H7 (cell line): Measurements from ENCODE around the gene RBM15. TPM values are rescaled to one million over a fixed set of nuclear protein-coding genes. Genes with fewer than 3 reads are reported as not detected.

Experiments
- DNase-seq: peaks from one replicate; pipeline ENCODE4 v3.0.0; 2012
- H3K27me3 ChIP-seq: 2 replicates; pipeline ENCODE4 v1.6.0; 2011; ENCODE audit warnings: mild to moderate bottlenecking, low read length; ENCODE audit not compliant: control insufficient read depth, insufficient read depth
- H3K36me3 ChIP-seq: replicated peaks from 2 replicates; pipeline ENCODE4 v1.5.1; 2011; ENCODE audit warnings: low read length; ENCODE audit not compliant: control insufficient read depth, insufficient read depth
- H3K4me3 ChIP-seq: 2 replicates; pipeline ENCODE4 v1.5.1; 2011; ENCODE audit warnings: low read depth, mild to moderate bottlenecking, control low read depth, low read length, moderate library complexity; ENCODE audit not compliant: insufficient read depth
- total RNA-seq: library from RNA; depleted of rRNA; stranded (reverse); fragments of >200 nt; shearing (Covaris generic); gene quantifications from 2 replicates; pipeline ENCODE4 v1.2.3, GENCODE V29; 2014

The RBM15 gene
- total RNA-seq, 1 experiment from 2014 or later: 56.6 TPM

- Histone ChIP-seq H3K36me3 (no peaks in the 10 kb centered on the region), H3K4me3 (no peak overlapping the region), H3K27me3 (no peaks in the 10 kb centered on the region)
- DNase-seq: no peak
These were observed 29.4 kb upstream of the RBM15 start for GRCh38 chr1:110309767-110310166.

DNA sequence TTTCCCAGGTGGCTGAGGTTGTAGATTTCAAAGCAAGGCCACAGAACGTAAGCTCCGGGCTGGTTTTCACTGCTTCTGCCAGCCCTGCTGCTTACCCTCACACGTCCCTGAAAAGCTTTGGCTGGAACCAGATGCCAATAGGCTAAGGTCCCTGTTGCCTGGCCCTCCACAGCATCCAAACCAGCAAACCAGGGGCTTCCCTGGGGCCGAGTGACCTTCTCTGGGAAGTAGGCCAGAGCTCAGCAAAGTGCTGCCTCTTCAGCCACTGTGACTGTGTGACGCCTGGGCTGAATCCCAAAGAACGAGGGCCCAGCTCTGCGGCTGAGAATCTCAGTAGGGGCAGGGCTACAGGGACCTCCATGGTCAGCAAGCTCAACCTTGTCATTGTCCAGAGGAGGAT is 28.9 kb upstream of the RBM15 start:
- no peak overlapping the region for H3K4me3 ChIP-seq
- H3K36me3 ChIP-seq: no peaks in the 10 kb centered on the region
- no peak for DNase-seq
- no peaks in the 10 kb centered on the region for H3K27me3 ChIP-seq

DNA sequence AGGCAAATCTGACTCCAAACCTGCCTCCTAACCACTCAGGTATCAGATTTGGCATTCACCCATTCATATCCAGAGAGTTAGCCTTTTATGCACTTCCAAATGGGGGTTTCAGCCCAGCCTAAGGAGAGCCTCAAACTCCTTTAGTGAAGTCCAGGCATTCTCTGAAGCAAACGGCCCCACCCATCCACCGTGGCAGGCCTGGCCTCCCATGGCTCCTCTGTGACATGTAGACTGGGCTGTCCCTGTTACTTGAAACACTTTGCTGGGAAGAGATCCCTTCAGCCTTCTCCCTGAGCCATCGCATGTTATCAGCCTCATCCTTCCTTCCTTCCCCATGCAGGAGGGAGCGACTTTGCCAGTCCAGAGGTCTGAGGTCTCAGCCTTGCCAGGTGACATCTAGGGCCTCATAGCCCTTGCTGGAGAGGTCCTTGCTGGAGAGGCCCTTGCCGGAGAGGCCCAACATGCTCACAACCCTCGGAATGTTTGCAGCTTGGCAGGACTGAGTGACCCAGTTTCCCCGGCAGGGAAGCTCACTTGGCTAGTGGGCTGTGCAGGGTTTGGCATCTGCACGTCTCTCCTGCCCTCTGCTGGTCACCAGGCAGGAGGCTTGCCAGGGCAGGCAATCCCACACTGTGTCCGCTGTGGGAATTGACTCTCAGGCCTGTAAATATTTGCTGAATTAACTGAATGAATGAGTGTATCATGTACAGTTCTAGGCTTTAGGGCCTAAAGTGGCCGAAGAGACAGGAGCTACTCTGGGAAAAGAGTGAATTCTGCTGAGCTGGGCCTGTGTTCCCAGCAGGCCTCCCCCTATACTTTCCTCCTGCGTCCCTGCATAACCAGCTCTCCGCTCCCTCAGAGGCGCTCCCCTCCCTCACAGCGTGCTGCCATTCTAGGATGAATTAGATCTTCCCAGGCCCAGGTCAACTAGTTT is 26.7 kb upstream of the RBM15 start:
- Histone ChIP-seq H3K36me3 (no peaks in the 10 kb centered on the region), H3K4me3 (no peak overlapping the region), H3K27me3 (no peaks in the 10 kb centered on the region)
- peak; percentile 63 for DNase-seq

- Histone ChIP-seq H3K27me3 (no peaks in the 10 kb centered on the region; the same call in 1 of the 2 replicates), H3K36me3 (no peaks in the 10 kb centered on the region), H3K4me3 (no peak overlapping the region)
- no peak for DNase-seq
These were observed 22.4 kb upstream of the RBM15 start for GRCh38 chr1:110316735-110317134.

DNA sequence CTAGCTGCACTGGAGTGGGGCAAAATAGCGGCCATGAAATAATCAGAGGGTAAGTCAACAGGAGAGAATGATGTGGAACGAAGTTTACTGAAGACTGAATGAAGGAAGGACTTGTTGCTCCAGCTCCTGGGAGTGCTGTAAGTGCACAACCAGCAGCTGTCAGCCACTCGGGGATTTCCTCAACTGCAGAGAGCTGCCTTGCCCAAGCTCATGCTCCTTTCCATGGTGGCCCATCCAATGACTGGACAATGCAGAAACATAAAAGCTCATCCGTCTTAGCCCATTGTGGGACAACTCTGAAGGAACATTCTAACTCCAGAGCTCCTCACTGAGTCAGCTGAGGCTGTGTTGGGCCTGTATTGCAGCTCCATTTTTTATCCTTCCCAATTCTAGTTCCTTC is 21.1 kb upstream of the RBM15 start:
- H3K36me3 ChIP-seq: no peaks in the 10 kb centered on the region
- no peak overlapping the region for H3K4me3 ChIP-seq
- DNase-seq: no peak
- H3K27me3 ChIP-seq: no peaks in the 10 kb centered on the region; the same call in 1 of the 2 replicates

DNA sequence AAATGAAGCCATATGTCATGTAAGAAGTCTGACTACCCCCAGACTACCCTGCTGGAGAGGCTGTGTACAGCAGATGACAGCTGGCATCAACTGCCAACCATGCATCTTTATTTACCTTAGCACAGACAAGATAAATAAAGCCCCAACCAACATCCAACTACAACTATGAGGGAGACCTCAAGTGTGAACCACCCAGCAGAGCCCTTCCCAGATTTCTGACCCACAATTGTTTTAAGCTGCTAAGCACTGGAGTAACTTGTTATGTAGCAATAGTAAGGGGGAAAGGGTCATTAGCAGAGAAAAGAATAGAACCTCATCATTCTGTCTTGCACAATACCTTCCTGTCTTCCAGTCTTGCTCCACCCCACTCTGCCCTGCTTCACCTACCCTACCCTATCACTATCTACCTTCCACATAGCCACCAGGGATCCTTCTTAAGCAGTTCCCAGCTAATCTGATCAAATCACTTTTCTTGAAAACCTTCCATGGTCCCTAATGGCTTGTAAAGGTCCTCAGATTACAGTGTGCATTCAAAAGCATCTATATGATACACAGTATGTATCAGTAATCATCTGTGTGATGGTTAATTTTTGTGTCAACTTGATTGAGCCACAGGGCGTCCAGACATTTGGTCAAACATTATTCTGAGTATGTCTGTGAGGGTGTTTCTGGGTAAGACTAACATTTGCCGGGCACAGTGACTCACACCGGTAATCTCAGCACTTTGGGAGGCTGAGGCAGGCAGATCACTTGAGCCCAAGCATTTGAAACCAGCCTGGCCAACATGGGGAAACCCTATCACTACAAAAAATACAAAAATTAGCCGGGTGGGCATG is 19.6 kb upstream of the RBM15 start:
- Histone ChIP-seq H3K36me3 (no peaks in the 10 kb centered on the region), H3K4me3 (no peak overlapping the region), H3K27me3 (no peaks in the 10 kb centered on the region; the same call in 1 of the 2 replicates)
- no peak for DNase-seq

- no peak for DNase-seq
- H3K4me3 ChIP-seq: no peak overlapping the region
- no peaks in the 10 kb centered on the region for H3K36me3 ChIP-seq
- H3K27me3 ChIP-seq: no peaks in the 10 kb centered on the region; the same call in 1 of the 2 replicates
These were observed 19.0 kb upstream of the RBM15 start for GRCh38 chr1:110320168-110320518.

DNA sequence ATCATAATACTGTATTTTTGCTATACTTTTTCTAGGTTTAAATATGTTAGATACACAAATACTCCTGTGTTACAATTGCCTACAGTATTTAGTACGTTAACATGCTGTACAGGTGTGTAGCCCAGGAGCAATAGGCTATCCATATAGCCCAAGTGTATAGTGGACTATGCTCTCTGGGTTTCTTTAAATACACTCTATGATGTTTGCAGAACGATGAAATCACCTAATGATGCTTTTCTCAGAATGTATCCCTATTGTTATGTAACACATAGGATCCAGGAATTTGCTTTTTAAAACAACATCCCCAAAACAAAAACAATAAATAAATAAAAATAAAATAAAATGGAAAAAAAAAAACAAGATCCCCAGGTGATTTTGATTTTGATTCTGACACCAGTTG is 18.1 kb upstream of the RBM15 start:
- DNase-seq: no peak
- no peaks in the 10 kb centered on the region; the same call in 1 of the 2 replicates for H3K27me3 ChIP-seq
- no peak overlapping the region for H3K4me3 ChIP-seq
- H3K36me3 ChIP-seq: no peaks in the 10 kb centered on the region

GRCh38 chr1:110321846-110322245 is 17.3 kb upstream of the RBM15 start:
- H3K36me3 ChIP-seq: no peaks in the 10 kb centered on the region
- H3K4me3 ChIP-seq: no peak overlapping the region
- no peak for DNase-seq
- no peaks in the 10 kb centered on the region; the same call in 1 of the 2 replicates for H3K27me3 ChIP-seq

GRCh38 chr1:110324667-110325066 is 14.5 kb upstream of the RBM15 start:
- no peaks in the 10 kb centered on the region for H3K36me3 ChIP-seq
- no peak overlapping the region for H3K4me3 ChIP-seq
- no peaks in the 10 kb centered on the region; the same call in 1 of the 2 replicates for H3K27me3 ChIP-seq
- no peak for DNase-seq

- Histone ChIP-seq H3K4me3 (no peak overlapping the region), H3K27me3 (no peaks in the 10 kb centered on the region), H3K36me3 (no peaks in the 10 kb centered on the region)
- no peak for DNase-seq
These were observed 12.4 kb upstream of the RBM15 start for GRCh38 chr1:110326826-110327225.

GRCh38 chr1:110328274-110328673 is 10.9 kb upstream of the RBM15 start:
- H3K27me3 ChIP-seq: no peaks in the 10 kb centered on the region

DNA sequence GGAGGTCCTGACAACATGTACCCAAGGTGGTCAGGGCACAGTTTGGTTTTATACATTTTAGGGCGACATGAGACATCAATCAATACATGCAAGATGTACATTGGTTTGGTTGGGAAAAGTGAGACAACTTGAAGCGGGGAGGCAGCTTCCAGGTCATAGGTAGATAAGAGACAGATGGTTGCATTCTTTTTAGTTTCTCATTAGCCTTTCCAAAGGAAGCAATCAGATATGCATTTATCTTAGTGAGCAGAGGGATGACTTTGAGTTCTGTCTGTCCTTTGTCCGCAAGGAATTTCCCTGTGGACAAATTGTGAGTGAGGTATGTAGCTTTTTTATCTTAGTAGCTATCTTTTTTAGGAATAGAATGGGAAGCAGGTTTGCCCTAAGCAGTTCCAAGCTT is 10.5 kb upstream of the RBM15 start:
- DNase-seq: no peak
- H3K27me3 ChIP-seq: no peaks in the 10 kb centered on the region
- no peaks in the 10 kb centered on the region for H3K36me3 ChIP-seq
- no peak overlapping the region for H3K4me3 ChIP-seq

More at GRCh38 chr1:110328274-110328673, 10.9 kb upstream of the RBM15 start:
- Histone ChIP-seq H3K36me3 (no peaks in the 10 kb centered on the region), H3K4me3 (no peak overlapping the region)
- DNase-seq: no peak

DNA sequence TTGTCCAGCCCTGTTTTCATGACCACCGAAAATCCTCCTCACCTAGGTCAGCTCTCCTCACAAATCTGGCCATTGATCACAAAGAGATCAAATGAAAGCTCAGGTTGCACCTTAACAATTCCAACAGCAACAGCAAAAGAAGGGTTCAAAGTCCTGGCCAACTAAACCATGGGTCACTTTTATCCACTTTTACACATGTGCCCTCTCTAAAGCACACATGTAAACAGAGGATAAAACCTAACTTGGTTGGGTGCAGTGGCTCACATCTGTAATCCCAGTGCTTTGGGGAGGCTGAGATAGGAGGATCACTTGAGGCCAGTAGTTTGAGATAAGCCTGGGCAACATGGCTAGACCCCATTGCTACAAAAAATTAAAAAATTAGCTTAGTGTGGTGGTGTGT is 3.9 kb upstream of the RBM15 start:
- no peak for DNase-seq
- H3K27me3 ChIP-seq: no peaks in the 10 kb centered on the region
- H3K4me3 ChIP-seq: no peak overlapping the region
- H3K36me3 ChIP-seq: no peaks in the 10 kb centered on the region
